Neural progenitor cell (in vitro differentiated cells): ENCODE measurements around the gene MAMLD1. TPM values are rescaled to one million over a fixed set of nuclear protein-coding genes. Genes with fewer than 3 reads are reported as not detected.

ENCODE experiments used
- DNase-seq: peaks from one replicate; pipeline ENCODE4 v3.0.0-alpha.2; 2016; ENCODE audit warnings: low spot score
- H2AFZ ChIP-seq: fragments of 200-600 bp; sonication (generic); replicated peaks from 2 replicates; pipeline ENCODE4 v1.6.1; 2016; ENCODE audit warnings: antibody characterized with exemption
- H3F3A ChIP-seq: fragments of 200-600 bp; sonication (generic); 2 replicates; pipeline ENCODE4 v1.6.1; 2016; ENCODE audit warnings: antibody characterized with exemption, low read depth
- H3K27ac ChIP-seq: fragments of 200-600 bp; sonication (generic); 2 replicates; pipeline ENCODE4 v1.5.1; 2016; ENCODE audit warnings: mild to moderate bottlenecking
- H3K27me3 ChIP-seq: fragments of 200-600 bp; sonication (generic); 2 replicates; pipeline ENCODE4 v1.6.1; 2016; ENCODE audit warnings: mild to moderate bottlenecking, moderate library complexity
- H3K36me3 ChIP-seq: fragments of 200-600 bp; sonication (generic); 2 replicates; pipeline ENCODE4 v1.5.1; 2016
- H3K4me1 ChIP-seq: fragments of 200-600 bp; sonication (generic); 2 replicates; pipeline ENCODE4 v1.6.1; 2016; ENCODE audit warnings: mixed run types
- H3K4me2 ChIP-seq: fragments of 200-600 bp; sonication (generic); 2 replicates; pipeline ENCODE4 v1.6.1; 2016
- H3K4me3 ChIP-seq: fragments of 200-600 bp; sonication (generic); 2 replicates; pipeline ENCODE4 v1.5.1; 2016
- H3K79me2 ChIP-seq: fragments of 200-600 bp; sonication (generic); 2 replicates; pipeline ENCODE4 v1.6.1; 2016; ENCODE audit warnings: low read depth
- H3K9ac ChIP-seq: fragments of 200-600 bp; sonication (generic); 2 replicates; pipeline ENCODE4 v1.6.1; 2016
- H3K9me3 ChIP-seq: fragments of 200-600 bp; sonication (generic); 2 replicates; pipeline ENCODE4 v1.5.1; 2016; ENCODE audit warnings: low read depth
- H4K20me1 ChIP-seq: fragments of 200-600 bp; sonication (generic); 2 replicates; pipeline ENCODE4 v1.6.1; 2016; ENCODE audit warnings: low read depth
- H3K27ac Mint-ChIP-seq: 3 replicates; pipeline ENCODE4 v1.8.0; 2021; ENCODE audit warnings: mixed read lengths
- H3K27me3 Mint-ChIP-seq: 2 replicates; pipeline ENCODE4 v1.8.0; 2022; ENCODE audit warnings: low read depth, mild to moderate bottlenecking, inconsistent platforms, moderate library complexity, mixed read lengths; ENCODE audit not compliant: insufficient read depth
- H3K36me3 Mint-ChIP-seq: 3 replicates; pipeline ENCODE4 v1.8.0; 2021; ENCODE audit warnings: mixed read lengths
- H3K4me1 Mint-ChIP-seq: 3 replicates; pipeline ENCODE4 v1.8.0; 2021; ENCODE audit warnings: mixed read lengths
- H3K4me3 Mint-ChIP-seq: 3 replicates; pipeline ENCODE4 v1.8.0; 2021; ENCODE audit warnings: mild to moderate bottlenecking, moderate library complexity, mixed read lengths
- H3K9me3 Mint-ChIP-seq: 3 replicates; pipeline ENCODE4 v1.8.0; 2020; ENCODE audit warnings: mixed read lengths
- EZH2 ChIP-seq: fragments of 200-600 bp; sonication (generic); IDR thresholded peaks from 2 replicates; pipeline ENCODE4 v1.6.1; 2017; ENCODE audit warnings: antibody characterized with exemption, mild to moderate bottlenecking, moderate library complexity
- EZH2phosphoT487 ChIP-seq: fragments of 200-600 bp; sonication (generic); IDR thresholded peaks from 2 replicates; pipeline ENCODE4 v1.6.1; 2017; ENCODE audit warnings: antibody characterized with exemption
- total RNA-seq: library from RNA; depleted of rRNA; stranded (reverse); fragments of >200 nt; gene quantifications from 2 replicates; pipeline ENCODE4 v1.2.3, GENCODE V29; 2015; ENCODE audit warnings: low replicate concordance
- TF ChIP-seq, protein P1 (sequence below): fragments of 200-600 bp; sonication (generic); IDR thresholded peaks from 2 replicates; pipeline ENCODE4 v1.5.1; 2017; ENCODE audit warnings: antibody characterized with exemption, mild to moderate bottlenecking

The MAMLD1 gene
- total RNA-seq, 1 donor from 2014 or later, result not detected

- Mint-ChIP-seq H3K4me1 (peaks cover 25% of the 10 kb centered on the region), H3K9me3 (peaks cover 17% of the 10 kb centered on the region), H3K36me3 (peaks cover 2% of the 10 kb centered on the region), H3K27ac (peak overlapping the region; percentile 57), H3K4me3 (peak overlapping the region; percentile 83), H3K27me3 (peaks cover 14% of the 10 kb centered on the region)
- Histone ChIP-seq H3K36me3 (no peaks in the 10 kb centered on the region), H3K79me2 (no peaks in the 10 kb centered on the region), H3K4me2 (peak overlapping the region; percentile 71), H3K27me3 (peaks cover 53% of the 10 kb centered on the region), H3K9ac (no peak overlapping the region), H2AFZ (no peak overlapping the region), H3K27ac (no peak overlapping the region), H3F3A (peaks cover 8% of the 10 kb centered on the region), H3K4me1 (no peaks in the 10 kb centered on the region), H3K4me3 (peak overlapping the region; percentile 55), H4K20me1 (no peaks in the 10 kb centered on the region), H3K9me3 (no peaks in the 10 kb centered on the region)
- DNase-seq, result peak; percentile 75
- TF ChIP-seq EZH2 (no peak), EZH2phosphoT487 (no peak)
- TF ChIP-seq, protein P1, sequence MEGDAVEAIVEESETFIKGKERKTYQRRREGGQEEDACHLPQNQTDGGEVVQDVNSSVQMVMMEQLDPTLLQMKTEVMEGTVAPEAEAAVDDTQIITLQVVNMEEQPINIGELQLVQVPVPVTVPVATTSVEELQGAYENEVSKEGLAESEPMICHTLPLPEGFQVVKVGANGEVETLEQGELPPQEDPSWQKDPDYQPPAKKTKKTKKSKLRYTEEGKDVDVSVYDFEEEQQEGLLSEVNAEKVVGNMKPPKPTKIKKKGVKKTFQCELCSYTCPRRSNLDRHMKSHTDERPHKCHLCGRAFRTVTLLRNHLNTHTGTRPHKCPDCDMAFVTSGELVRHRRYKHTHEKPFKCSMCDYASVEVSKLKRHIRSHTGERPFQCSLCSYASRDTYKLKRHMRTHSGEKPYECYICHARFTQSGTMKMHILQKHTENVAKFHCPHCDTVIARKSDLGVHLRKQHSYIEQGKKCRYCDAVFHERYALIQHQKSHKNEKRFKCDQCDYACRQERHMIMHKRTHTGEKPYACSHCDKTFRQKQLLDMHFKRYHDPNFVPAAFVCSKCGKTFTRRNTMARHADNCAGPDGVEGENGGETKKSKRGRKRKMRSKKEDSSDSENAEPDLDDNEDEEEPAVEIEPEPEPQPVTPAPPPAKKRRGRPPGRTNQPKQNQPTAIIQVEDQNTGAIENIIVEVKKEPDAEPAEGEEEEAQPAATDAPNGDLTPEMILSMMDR, result peak; percentile 16
Observed at GRCh38 chrX:150365990-150366911, 3.1 kb downstream of the MAMLD1 start.

- Histone ChIP-seq H3F3A (peaks cover 8% of the 10 kb centered on the region), H3K36me3 (no peaks in the 10 kb centered on the region), H3K4me1 (no peaks in the 10 kb centered on the region), H3K27me3 (peaks cover 45% of the 10 kb centered on the region), H3K79me2 (no peaks in the 10 kb centered on the region), H3K9me3 (no peaks in the 10 kb centered on the region), H3K9ac (no peak overlapping the region), H3K27ac (no peak overlapping the region), H2AFZ (no peak overlapping the region), H3K4me2 (peak overlapping the region; percentile 71), H3K4me3 (peak overlapping the region; percentile 55), H4K20me1 (no peaks in the 10 kb centered on the region)
- Mint-ChIP-seq H3K36me3 (peaks cover 2% of the 10 kb centered on the region), H3K9me3 (peaks cover 17% of the 10 kb centered on the region), H3K27me3 (peaks cover 11% of the 10 kb centered on the region), H3K27ac (no peak overlapping the region), H3K4me1 (peaks cover 27% of the 10 kb centered on the region), H3K4me3 (peak overlapping the region; percentile 83)
- TF ChIP-seq EZH2phosphoT487 (no peak), EZH2 (no peak)
- TF ChIP-seq, protein P1, result no peak
- DNase-seq, result no peak
Observed at GRCh38 chrX:150366951-150367545, 3.9 kb downstream of the MAMLD1 start.

DNA sequence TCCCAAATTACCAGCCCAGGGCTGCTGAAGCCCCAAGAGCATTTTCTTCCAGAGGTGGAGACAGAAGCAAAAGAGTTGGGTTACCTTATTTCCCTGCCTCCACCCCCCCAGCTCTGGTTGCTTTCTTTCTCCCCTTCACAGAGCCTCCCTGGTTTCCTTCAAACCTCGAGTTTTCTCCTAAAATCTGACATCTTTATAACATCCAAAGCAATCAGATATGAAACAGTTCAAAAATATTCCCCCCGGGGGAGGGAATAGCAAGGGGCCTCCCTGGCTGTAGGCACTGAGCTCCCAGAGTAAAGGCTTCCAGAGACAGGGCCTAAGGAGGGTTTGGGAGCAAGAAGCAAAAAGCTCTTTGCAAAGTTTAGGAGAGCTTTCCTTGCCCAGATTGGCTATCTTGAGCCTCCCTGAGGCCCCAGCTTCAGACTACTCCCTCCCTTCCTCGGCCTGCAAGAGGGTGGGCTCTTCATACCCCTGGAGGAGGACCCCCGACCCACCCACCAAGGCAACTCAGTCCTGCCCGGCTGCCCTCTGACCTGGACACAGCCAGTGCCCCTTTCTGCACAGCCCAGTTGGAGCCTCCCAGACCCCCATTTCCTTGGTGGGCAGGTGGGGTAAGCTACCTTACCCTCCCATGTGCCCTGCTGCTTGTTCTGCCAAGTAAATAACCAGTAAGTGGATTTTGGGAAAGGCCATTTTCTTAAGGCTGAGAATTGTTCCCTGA is 7.6 kb downstream of the MAMLD1 start:
- Histone ChIP-seq H3K9me3 (no peaks in the 10 kb centered on the region), H3K9ac (no peak overlapping the region), H3K27me3 (peaks cover 18% of the 10 kb centered on the region), H3K36me3 (no peaks in the 10 kb centered on the region), H3K79me2 (no peaks in the 10 kb centered on the region), H3K27ac (no peak overlapping the region), H3K4me2 (no peak overlapping the region), H4K20me1 (no peaks in the 10 kb centered on the region), H3K4me1 (peaks cover 6% of the 10 kb centered on the region), H3F3A (peaks cover 8% of the 10 kb centered on the region), H2AFZ (no peak overlapping the region), H3K4me3 (no peak overlapping the region)
- TF ChIP-seq, protein P1, result no peak
- no peak for TF ChIP-seq EZH2
- no peak for TF ChIP-seq EZH2phosphoT487
- Mint-ChIP-seq H3K4me3 (no peak overlapping the region), H3K9me3 (peaks cover 18% of the 10 kb centered on the region), H3K4me1 (peaks cover 49% of the 10 kb centered on the region), H3K27me3 (peaks cover 13% of the 10 kb centered on the region), H3K36me3 (peaks cover 2% of the 10 kb centered on the region), H3K27ac (no peak overlapping the region)
- no peak for DNase-seq
